Measurements from ENCODE around the gene TASL. TPM values are rescaled to one million over a fixed set of nuclear protein-coding genes. Genes with fewer than 3 reads are reported as not detected.

The TASL gene
- total RNA-seq, 1 experiment from 2014 or later, result not detected

DNA sequence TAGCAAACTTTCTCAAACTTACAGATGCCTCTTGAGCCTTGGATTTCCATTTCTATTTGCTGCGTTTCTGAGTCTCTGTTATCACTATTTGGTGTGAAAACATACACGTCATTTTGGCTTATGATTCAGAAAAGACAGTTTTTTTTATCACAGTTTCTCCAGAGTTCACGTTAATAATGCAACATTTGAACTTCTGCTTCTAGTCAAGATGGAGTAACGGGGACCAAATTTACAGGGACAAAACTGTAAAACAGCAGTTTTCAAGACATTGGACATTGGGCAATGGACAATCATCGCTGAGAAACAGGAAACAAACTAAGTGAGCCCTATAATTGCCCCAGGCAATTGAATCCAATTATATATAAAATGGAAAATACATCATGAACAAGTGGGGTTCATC lies 36.2 kb upstream of the TASL start:
- Histone ChIP-seq H3K4me2 (ENCODE audit: insufficient read depth, insufficient read length, low read length) (no peak overlapping the region), H3K14ac (ENCODE audit: insufficient read depth, low read length) (no peak overlapping the region), H3K27me3 (ENCODE audit: insufficient read depth, low read length) (no peaks in the 10 kb centered on the region; the same call in 1 of the 2 replicates), H2AFZ (ENCODE audit: low read length) (no peak overlapping the region), H2BK120ac (ENCODE audit: low read depth, low read length, poor library complexity, severe bottlenecking) (no peak overlapping the region), H3K9me3 (ENCODE audit: control insufficient read depth, low read depth, low read length) (no peaks in the 10 kb centered on the region), H3K56ac (ENCODE audit: insufficient read length, low read depth, low read length) (no peak overlapping the region), H3K79me1 (ENCODE audit: insufficient read depth, low read depth, low read length, poor library complexity, severe bottlenecking) (no peaks in the 10 kb centered on the region), H3K23ac (ENCODE audit: insufficient read length, low read depth, low read length) (no peak overlapping the region), H3K4ac (ENCODE audit: low read depth, low read length) (no peak overlapping the region), H2BK5ac (ENCODE audit: insufficient read length, low read length) (no peak overlapping the region), H3K9ac (ENCODE audit: extremely low read depth, insufficient read length, low read length) (no peak overlapping the region), H3K18ac (ENCODE audit: insufficient read length, low read depth, low read length) (no peak overlapping the region), H2AK5ac (ENCODE audit: insufficient read length, low read length) (no peak overlapping the region), H3K27ac (ENCODE audit: insufficient read length, low read depth, low read length) (no peak overlapping the region), H4K20me1 (ENCODE audit: control insufficient read depth, insufficient read depth, insufficient read length) (no peaks in the 10 kb centered on the region), H2BK20ac (ENCODE audit: low read depth, low read length, poor library complexity, severe bottlenecking) (no peak overlapping the region), H2BK15ac (ENCODE audit: low read depth, low read length) (no peak overlapping the region), H4K91ac (ENCODE audit: insufficient read length, low read depth, low read length) (no peak overlapping the region), H4K8ac (replicated peaks; ENCODE audit: insufficient read length, low read depth, low read length) (no peak overlapping the region), H3K4me1 (ENCODE audit: insufficient read depth, low read length) (no peaks in the 10 kb centered on the region; the same call in 1 of the 2 replicates), H3K79me2 (ENCODE audit: insufficient read depth, low read length) (no peaks in the 10 kb centered on the region), H3T11ph (ENCODE audit: low read length) (no peak overlapping the region), H4K5ac (ENCODE audit: insufficient read length, low read depth, low read length) (no peak overlapping the region), H2BK12ac (ENCODE audit: insufficient read length, low read depth, low read length) (no peak overlapping the region), H3K23me2 (ENCODE audit: insufficient read length, low read depth, low read length, poor library complexity, severe bottlenecking) (no peaks in the 10 kb centered on the region)
- peaks cover 10 to 13% of the 10 kb centered on the region in 2 experiments for H3K4me1 Mint-ChIP-seq
- TF ChIP-seq, protein P1, sequence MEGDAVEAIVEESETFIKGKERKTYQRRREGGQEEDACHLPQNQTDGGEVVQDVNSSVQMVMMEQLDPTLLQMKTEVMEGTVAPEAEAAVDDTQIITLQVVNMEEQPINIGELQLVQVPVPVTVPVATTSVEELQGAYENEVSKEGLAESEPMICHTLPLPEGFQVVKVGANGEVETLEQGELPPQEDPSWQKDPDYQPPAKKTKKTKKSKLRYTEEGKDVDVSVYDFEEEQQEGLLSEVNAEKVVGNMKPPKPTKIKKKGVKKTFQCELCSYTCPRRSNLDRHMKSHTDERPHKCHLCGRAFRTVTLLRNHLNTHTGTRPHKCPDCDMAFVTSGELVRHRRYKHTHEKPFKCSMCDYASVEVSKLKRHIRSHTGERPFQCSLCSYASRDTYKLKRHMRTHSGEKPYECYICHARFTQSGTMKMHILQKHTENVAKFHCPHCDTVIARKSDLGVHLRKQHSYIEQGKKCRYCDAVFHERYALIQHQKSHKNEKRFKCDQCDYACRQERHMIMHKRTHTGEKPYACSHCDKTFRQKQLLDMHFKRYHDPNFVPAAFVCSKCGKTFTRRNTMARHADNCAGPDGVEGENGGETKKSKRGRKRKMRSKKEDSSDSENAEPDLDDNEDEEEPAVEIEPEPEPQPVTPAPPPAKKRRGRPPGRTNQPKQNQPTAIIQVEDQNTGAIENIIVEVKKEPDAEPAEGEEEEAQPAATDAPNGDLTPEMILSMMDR (conservative IDR thresholded peaks at IDR 0.05), result no peak
- DNase-seq, result no peak
- no CpG with 5 or more reads among the region's 5 CpGs for WGBS (ENCODE audit: extremely low coverage, insufficient read length, low lambda C conversion rate)
- no peaks in the 10 kb centered on the region for H3K36me3 Mint-ChIP-seq (ENCODE audit: insufficient read depth in 1 of 3, low read depth in 3 of 3)
- no peak overlapping the region for H3K4me3 Mint-ChIP-seq
- H3K27ac Mint-ChIP-seq, result no peak overlapping the region
- no peaks in the 10 kb centered on the region for H3K27me3 Mint-ChIP-seq (ENCODE audit: low read depth)
- H3K9me3 Mint-ChIP-seq, result peaks cover 17 to 42% of the 10 kb centered on the region in 2 experiments; a peak in 4 of 5 replicates
